SK-N-SH treated with all-trans-retinoic acid at 6 μM for 48 hours (cell line): Measurements from ENCODE around the gene ACOX1.

Experiments
- ATAC-seq: fragments of 200-7000 bp; cut with Tn5 transposase; 3 replicates; pipeline ENCODE4 v1.9.1; 2020; ENCODE audit warnings: mild to moderate bottlenecking, moderate library complexity
- ARNTL ChIP-seq: fragments of 450-650 bp; formaldehyde crosslinking; IDR thresholded peaks from 2 replicates; pipeline ENCODE4 v1.5.0; 2020; ENCODE audit warnings: low read depth, mild to moderate bottlenecking, moderate library complexity, borderline replicate concordance
- BACH2 ChIP-seq: fragments of 250-450 bp; sonication (Bioruptor Pico); IDR thresholded peaks from 2 replicates; pipeline ENCODE4 v1.9.0; 2021; ENCODE audit warnings: mild to moderate bottlenecking, borderline replicate concordance
- CREB5 ChIP-seq: fragments of 250-450 bp; sonication (Bioruptor Pico); IDR thresholded peaks from 2 replicates; pipeline ENCODE4 v1.5.1; 2020; ENCODE audit warnings: low read depth, mild to moderate bottlenecking, moderate library complexity
- CSDC2 ChIP-seq: fragments of 250-450 bp; sonication (Bioruptor Pico); IDR thresholded peaks from 2 replicates; pipeline ENCODE4 v1.5.0; 2020; ENCODE audit warnings: mild to moderate bottlenecking, moderate library complexity
- CSRNP3 ChIP-seq: fragments of 250-450 bp; sonication (Bioruptor Pico); IDR thresholded peaks from 2 replicates; pipeline ENCODE4 v1.5.1; 2021; ENCODE audit warnings: mild to moderate bottlenecking, moderate library complexity
- ESRRG ChIP-seq: fragments of 250-450 bp; sonication (Bioruptor Pico); IDR thresholded peaks from 2 replicates; pipeline ENCODE4 v1.6.1; 2021; ENCODE audit warnings: mild to moderate bottlenecking
- GLIS3 ChIP-seq: fragments of 250-450 bp; sonication (Bioruptor Pico); IDR thresholded peaks from 2 replicates; pipeline ENCODE4 v1.5.0; 2020; ENCODE audit warnings: mild to moderate bottlenecking, moderate library complexity
- ISL1 ChIP-seq: fragments of 250-450 bp; sonication (Bioruptor Pico); IDR thresholded peaks from 2 replicates; pipeline ENCODE4 v2.1.2; 2022; ENCODE audit warnings: mild to moderate bottlenecking, moderate library complexity
- OSR1 ChIP-seq: fragments of 250-450 bp; sonication (Bioruptor Pico); IDR thresholded peaks from 2 replicates; pipeline ENCODE4 v1.8.0; 2022; ENCODE audit warnings: moderate library complexity, mild to moderate bottlenecking, inconsistent platforms
- PATZ1 ChIP-seq: fragments of 250-450 bp; sonication (Bioruptor Pico); IDR thresholded peaks from 2 replicates; pipeline ENCODE4 v1.8.0; 2020; ENCODE audit warnings: mild to moderate bottlenecking, moderate library complexity, borderline replicate concordance
- POU6F1 ChIP-seq: fragments of 250-450 bp; sonication (Bioruptor Pico); IDR thresholded peaks from 2 replicates; pipeline ENCODE4 v1.8.0; 2021; ENCODE audit warnings: low read depth, mild to moderate bottlenecking, moderate library complexity, borderline replicate concordance
- PPARA ChIP-seq: fragments of 250-450 bp; sonication (Bioruptor Pico); IDR thresholded peaks from 2 replicates; pipeline ENCODE4 v1.5.0; 2020; ENCODE audit warnings: mild to moderate bottlenecking, borderline replicate concordance
- RARB ChIP-seq: fragments of 250-450 bp; sonication (Bioruptor Pico); IDR thresholded peaks from 2 replicates; pipeline ENCODE4 v1.8.0; 2021; ENCODE audit warnings: mild to moderate bottlenecking, moderate library complexity
- SNAI2 ChIP-seq: fragments of 250-450 bp; sonication (Bioruptor Pico); IDR thresholded peaks from 2 replicates; pipeline ENCODE4 v1.5.0; 2020; ENCODE audit warnings: mild to moderate bottlenecking, moderate library complexity
- TCF4 ChIP-seq: fragments of 250-450 bp; sonication (Bioruptor Pico); IDR thresholded peaks from 2 replicates; pipeline ENCODE4 v1.8.0; 2021; ENCODE audit warnings: mild to moderate bottlenecking, moderate library complexity, borderline replicate concordance
- TOX ChIP-seq: fragments of 250-450 bp; sonication (Bioruptor Pico); IDR thresholded peaks from 2 replicates; pipeline ENCODE4 v1.8.0; 2021; ENCODE audit warnings: mild to moderate bottlenecking, moderate library complexity, borderline replicate concordance
- TSHZ2 ChIP-seq: fragments of 250-450 bp; sonication (Bioruptor Pico); IDR thresholded peaks from 2 replicates; pipeline ENCODE4 v1.5.0; 2020; ENCODE audit warnings: mild to moderate bottlenecking, moderate library complexity
- ZC3H10 ChIP-seq: fragments of 250-450 bp; sonication (Bioruptor Pico); IDR thresholded peaks from 2 replicates; pipeline ENCODE4 v1.5.1; 2021; ENCODE audit warnings: mild to moderate bottlenecking, moderate library complexity
- ZFP3 ChIP-seq: fragments of 250-450 bp; sonication (Bioruptor Pico); IDR thresholded peaks from 2 replicates; pipeline ENCODE4 v1.5.0; 2020; ENCODE audit warnings: mild to moderate bottlenecking, moderate library complexity
- ZNF565 ChIP-seq: fragments of 450-650 bp; formaldehyde crosslinking; conservative IDR thresholded peaks from 2 replicates; pipeline ENCODE4 v1.5.0; 2020; ENCODE audit warnings: low read depth, mild to moderate bottlenecking, moderate library complexity
- ZNF70 ChIP-seq: fragments of 450-650 bp; formaldehyde crosslinking; IDR thresholded peaks from 2 replicates; pipeline ENCODE4 v1.5.0; 2020; ENCODE audit warnings: mild to moderate bottlenecking, moderate library complexity
- ZNF8 ChIP-seq: fragments of 450-650 bp; formaldehyde crosslinking; IDR thresholded peaks from 2 replicates; pipeline ENCODE4 v1.5.0; 2020; ENCODE audit warnings: mild to moderate bottlenecking, moderate library complexity

Gene ACOX1

GRCh38 chr17:75945211-75945610 is 33.8 kb downstream of the ACOX1 start (continued):
- TF ChIP-seq ZC3H10 (CRISPR knock-in tag) (no peak), GLIS3 (CRISPR knock-in tag) (no peak), SNAI2 (CRISPR knock-in tag) (no peak), OSR1 (CRISPR knock-in tag) (no peak), TSHZ2 (CRISPR knock-in tag) (no peak), TCF4 (CRISPR knock-in tag) (no peak), TOX (CRISPR knock-in tag) (no peak)
- TF ChIP-seq, all 23 proteins: peak for 0

- TF ChIP-seq TOX (CRISPR knock-in tag) (no peak), TSHZ2 (CRISPR knock-in tag) (no peak), ESRRG (no peak), SNAI2 (CRISPR knock-in tag) (no peak), ZNF70 (CRISPR knock-in tag) (no peak), ISL1 (no peak), TCF4 (CRISPR knock-in tag) (no peak), BACH2 (CRISPR knock-in tag) (no peak), CREB5 (CRISPR knock-in tag) (no peak), ARNTL (CRISPR knock-in tag) (no peak), ZNF8 (CRISPR knock-in tag) (no peak), CSDC2 (CRISPR knock-in tag) (no peak), ZFP3 (CRISPR knock-in tag) (no peak), ZC3H10 (CRISPR knock-in tag) (no peak), PATZ1 (no peak)
- TF ChIP-seq, all 23 proteins: peak for 0
- no peak for ATAC-seq
Measured at GRCh38 chr17:75943491-75943890, 35.5 kb downstream of the ACOX1 start.

GRCh38 chr17:75942473-75942872 is 36.5 kb downstream of the ACOX1 start:
- ATAC-seq = no peak
- no peak for TF ChIP-seq CSDC2 (CRISPR knock-in tag)
- TF ChIP-seq ZNF565 = no peak
- no peak for TF ChIP-seq ZC3H10 (CRISPR knock-in tag)
- TF ChIP-seq POU6F1 = no peak
- TF ChIP-seq BACH2 (CRISPR knock-in tag) = no peak
- TF ChIP-seq SNAI2 (CRISPR knock-in tag) = no peak
- TF ChIP-seq CSRNP3 (CRISPR knock-in tag) = no peak
- TF ChIP-seq ZFP3 (CRISPR knock-in tag) = no peak
- no peak for TF ChIP-seq ZNF70 (CRISPR knock-in tag)
- no peak for TF ChIP-seq RARB (CRISPR knock-in tag)
- TF ChIP-seq PPARA (CRISPR knock-in tag) = no peak
- TF ChIP-seq TSHZ2 (CRISPR knock-in tag) = no peak
- TF ChIP-seq ISL1 = no peak
- TF ChIP-seq GLIS3 (CRISPR knock-in tag) = no peak
